Stimulated activated CD8-positive, alpha-beta memory T cell treated with anti-CD3 and anti-CD28 coated beads, Interleukin-15, amount 100 ng/mL, for 48 hours (primary cell): ENCODE data around the gene CUL2.
"Not testable (repeated sequence)": the region's sequence is repeated elsewhere in the genome, so short reads cannot be mapped to it uniquely, and the experiment has no call there.

Experiments used
- DNase-seq, 2 donors: peaks; one replicate each; pipeline ENCODE4 v3.0.0-alpha.2; 2020; ENCODE audit warnings: low read depth in 2 of 2

The CUL2 gene

DNA sequence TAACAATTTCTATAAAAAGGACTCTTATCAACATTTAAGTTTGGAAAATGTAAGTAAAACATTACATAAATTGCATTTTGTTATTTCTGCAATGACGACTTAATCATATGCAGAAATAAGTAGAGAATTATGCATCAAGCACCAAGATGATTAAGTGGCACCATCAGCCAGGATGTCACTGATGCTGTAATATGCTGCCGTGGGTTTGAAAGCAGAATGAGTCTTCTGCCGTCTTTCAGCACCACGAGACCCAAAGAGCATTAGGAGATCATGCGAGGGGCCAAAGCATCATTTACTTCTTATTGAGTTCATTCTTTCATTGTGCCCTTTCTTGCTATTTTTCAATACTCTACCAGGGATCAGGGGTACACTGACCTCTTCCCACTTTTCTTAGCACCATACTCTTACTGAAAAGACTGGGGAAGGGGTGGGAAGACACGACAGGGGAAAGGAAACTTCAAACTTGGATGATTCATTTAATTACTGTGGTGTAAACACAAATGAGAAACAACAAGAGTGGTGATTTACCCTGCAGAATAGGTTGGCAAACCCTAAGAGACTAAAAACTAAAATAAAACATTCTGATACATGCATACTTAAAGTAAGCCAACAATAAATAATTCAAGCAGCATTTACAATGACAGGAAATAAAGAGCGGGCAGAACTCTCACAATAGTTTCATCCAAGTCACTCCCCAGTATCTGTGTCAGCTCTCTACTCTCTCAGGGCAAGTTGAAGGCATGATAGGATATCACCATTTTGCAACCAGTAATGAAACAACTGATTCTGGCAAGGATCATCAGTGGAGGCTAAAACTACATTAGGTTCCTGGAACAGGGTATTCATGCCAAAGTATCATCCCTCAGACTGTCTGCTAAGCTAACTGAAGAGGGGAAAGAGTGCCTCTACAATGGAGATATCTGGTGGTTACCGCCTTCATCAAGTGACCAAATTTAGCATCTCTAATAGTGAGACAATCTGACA is 70.8 kb downstream of the CUL2 start:
- no peak for DNase-seq

DNA sequence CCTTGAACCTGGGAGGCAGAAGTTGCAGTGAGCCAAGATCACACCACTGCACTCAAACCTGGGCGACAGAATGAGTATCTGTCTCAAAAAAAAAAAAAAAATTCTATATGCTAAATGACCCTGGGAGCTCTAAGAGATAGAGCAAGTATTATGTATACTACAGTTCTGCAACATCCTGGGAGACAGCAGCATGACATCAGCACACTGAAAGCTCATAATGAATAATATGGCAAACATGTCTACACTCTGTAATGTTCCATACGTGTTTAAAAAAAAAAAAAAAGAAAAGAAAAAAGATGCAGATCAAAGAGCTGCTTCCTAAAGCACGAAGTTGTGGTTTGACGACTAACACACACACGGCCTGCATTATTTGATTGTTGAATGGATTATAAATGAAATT is 72.5 kb downstream of the CUL2 start:
- no peak for DNase-seq

DNA sequence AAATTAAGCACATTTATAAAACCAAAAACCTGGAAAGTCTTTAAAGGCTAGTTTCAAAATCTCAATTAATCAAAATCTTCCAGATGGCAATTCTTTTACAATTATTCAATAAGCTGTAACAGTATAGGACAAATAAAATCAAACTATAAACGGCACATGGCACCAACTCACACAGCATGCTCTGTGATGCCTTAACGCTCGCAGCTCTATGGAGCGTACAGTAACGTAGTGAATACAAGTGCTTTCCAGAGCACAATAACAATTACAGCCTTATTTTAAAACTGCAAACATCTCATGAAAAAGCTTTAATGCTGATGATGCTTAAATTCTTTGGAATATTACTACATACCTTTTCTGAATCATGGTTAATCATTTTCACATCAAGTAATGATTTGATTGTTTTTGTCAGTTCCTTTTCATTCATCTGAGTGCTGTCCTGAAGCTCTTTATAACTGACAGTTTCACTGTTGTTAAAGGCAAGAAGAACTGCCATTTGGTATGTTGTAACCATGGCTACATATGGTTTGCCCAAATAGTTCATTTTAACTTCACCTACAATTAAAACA is 74.2 kb downstream of the CUL2 start:
- DNase-seq, result no peak

DNA sequence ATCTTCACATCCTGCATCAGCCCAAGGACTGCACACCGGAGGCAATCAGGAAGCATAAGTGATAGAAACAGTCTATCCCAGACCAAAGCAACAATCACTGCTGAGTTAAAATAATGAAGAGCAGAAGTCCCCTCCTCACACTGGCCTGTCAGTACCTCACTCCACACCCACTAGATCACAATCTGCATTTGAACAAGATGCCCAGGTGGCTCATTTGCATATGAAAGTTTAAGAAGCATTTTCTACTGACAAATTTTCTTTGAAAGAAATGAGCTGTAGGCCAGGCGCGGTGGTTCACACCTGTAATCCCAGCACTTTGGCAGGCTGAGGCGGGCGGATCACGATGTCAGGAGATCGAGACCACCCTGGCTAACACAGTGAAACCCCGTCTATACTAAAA is 77.4 kb downstream of the CUL2 start:
- DNase-seq, result no peak

DNA sequence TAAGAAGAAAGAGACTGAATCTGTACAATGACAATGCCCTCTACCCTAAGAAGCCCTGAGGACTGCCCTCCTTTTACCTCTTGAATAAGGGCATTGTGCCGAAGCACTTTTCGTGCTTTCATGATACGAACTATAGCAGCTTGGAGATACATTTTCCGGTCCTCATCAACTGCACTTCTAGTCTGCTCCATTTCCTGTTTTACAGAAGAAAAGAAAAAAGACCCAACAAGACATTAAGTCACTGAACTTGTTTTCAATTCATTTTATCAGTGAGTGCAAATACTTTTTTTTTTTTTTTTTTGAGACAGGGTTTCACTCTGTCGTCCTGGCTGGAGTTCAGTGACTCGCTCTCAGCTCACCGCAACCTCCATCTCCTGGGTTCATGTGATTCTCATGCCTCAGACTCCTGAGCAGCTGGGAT is 78.4 kb downstream of the CUL2 start:
- no peak for DNase-seq

DNA sequence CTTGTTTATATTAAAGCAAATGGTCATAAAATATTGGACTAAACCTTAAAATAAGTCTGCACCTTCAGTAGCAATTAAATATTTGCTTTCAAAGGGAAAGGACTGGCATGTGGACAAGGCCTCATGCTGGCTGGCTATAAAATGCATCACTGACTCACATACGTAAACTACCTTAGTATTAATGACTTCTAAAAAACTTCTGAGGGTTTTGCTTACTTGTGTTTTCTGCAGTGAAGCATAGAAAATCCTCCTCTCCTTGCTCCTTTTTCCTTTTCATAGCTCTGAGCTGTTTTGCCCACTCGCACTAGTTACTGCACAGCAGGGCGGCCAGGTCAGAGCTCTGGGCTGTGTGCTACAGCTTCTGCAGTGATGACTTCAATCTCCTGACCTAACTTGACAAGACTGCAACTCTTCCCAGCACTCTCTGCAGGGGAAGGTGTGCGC is 82.3 kb downstream of the CUL2 start:
- no peak for DNase-seq

DNA sequence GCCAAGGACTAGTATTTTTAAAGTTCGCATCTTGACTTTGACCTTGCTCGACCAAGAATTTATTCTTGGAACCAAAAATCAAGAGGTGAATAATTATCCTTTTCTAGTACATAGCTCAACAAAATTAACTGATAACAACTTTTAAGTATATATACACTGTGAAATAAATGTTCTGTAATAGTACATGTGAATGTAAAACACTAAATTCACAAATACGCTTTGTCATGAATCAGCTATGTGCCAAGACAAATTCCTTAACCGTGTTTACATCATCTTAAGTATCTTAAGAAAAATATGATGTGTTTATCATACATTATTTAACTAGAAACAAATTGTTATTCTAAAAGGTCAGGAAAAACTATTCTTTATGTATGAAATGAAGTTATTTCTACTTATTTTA is 83.3 kb downstream of the CUL2 start:
- no peak for DNase-seq

DNA sequence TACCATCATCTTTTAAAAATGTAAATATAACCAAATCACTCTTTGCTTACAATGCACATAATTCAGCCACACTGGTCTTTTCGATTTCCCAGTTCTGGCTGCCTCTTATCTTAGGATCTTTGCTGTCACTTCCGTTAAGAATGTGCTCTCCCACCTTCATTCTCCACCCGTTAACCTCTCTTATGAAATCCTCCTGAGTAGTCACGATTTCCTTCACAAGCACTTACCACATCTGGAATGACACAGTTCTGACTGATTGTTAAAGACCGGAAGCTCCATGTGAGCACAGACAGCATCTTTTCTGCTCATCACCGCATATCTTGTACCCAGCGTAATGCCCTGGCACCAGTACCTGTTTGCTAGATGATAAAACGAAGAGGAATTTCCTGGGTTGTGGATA is 84.3 kb downstream of the CUL2 start:
- no peak for DNase-seq

DNA sequence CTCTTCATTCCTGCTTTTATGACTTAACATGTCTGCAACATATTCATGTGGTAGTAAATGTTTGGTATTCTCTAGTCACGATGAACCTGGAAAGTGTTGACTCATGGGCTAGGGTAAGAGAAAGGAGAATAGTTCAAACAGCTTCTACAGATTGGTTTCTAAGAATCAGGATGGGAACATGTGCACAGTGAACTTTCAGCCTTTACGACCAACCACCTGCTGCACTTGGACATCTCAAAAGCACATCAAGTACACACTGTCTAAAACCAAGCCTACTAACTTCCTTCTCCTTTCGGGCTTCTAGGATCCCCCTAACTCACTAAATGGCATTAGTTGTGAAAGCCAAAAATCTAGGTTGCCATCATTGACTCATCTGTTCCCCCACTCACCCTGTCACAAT is 85.5 kb downstream of the CUL2 start:
- DNase-seq, result no peak

DNA sequence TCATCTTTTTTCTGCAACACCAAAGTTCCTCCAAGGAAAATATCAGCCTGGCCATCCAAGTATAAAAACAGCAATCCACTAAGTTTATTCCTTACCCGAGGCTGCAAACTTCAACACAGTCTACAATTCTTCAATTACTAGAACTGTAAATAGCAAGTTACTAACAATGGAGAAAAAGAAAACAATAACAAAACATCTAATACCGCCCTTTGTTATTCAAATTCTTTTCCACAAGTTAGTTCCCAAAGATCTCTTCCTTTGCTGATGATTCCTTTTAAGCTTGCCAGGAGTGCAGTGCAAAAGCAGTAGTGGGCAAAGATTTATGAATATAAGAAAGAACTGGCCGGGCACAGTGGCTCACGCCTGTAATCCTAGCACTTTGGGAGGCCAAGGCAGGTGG is 86.2 kb downstream of the CUL2 start:
- no peak for DNase-seq

DNA sequence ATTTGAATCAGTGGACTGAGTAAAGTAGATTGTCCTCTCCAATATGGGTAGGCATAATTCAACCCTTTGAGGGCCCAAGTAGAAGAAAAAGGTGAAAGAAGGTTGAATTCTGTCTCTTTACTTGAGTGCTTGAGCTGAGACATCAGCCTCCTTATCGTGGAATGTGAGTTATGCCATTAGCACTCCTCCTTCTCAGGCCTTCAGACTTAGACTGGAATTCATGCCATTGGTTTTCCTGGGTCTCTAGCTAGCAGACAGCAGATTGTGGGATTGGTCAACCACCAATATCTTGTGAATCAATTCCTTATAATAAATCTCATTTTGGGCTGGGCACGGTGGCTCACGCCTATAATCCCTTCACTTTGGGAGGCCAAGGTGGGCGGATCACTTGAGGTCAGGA is 89.2 kb downstream of the CUL2 start:
- no peak for DNase-seq

DNA sequence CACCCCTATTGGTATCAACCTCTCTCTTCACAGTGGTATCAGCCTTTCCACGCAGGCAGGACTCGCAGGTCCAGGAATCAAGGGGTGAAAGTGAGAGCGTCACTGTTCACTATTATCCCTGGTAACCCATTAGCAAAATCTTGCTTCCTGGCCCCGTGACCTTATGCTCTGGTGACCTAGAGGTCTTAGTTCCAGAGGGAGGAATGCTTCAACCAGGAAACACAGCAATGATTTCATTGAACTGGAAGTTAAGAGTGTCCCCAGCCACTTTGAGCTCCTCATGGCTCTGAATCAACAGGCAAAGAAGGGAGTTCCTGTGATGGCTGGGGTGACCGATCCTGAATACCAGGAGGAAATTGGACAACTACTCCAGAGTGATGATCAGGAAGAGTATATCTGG is 90.6 kb downstream of the CUL2 start:
- DNase-seq, result no peak

DNA sequence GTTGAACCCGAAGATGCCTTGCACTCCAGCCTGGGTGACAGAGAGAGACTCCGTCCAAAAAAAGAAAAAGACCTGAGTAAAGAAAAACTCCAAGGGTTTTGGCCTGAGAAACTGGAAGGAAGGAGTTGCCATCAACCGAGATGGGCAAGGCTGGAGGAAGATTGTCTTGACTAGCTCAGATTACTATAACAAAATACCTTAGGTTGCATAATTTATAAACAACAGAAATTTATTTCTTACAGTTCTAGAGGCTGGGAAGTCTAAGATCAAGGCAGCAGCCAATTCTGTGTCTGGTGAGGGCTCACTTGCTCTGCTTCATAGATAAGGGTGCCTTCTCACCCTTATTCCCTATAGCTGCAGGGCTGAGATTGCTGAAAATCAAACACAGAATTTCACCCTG is 91.2 kb downstream of the CUL2 start:
- no peak for DNase-seq

DNA sequence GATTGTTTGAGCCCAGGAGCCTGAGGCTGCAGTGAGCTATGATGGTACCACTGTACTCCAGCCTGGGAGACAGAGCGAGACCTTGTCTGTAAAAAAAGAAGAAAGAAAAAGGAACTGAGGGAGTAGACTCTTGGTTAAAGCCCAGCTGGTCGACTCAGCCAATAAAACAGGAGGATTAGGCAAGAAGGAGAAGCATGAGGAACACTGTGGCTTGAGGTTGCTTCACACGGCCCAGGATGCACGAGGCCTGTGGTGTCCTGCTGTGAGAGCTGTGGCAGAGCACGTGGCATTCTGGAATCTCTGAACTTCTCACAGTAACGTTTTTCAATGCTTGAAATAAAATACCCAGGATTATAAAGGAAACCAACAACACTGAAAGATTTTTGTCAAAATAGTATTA is 93.3 kb downstream of the CUL2 start:
- no peak for DNase-seq

DNA sequence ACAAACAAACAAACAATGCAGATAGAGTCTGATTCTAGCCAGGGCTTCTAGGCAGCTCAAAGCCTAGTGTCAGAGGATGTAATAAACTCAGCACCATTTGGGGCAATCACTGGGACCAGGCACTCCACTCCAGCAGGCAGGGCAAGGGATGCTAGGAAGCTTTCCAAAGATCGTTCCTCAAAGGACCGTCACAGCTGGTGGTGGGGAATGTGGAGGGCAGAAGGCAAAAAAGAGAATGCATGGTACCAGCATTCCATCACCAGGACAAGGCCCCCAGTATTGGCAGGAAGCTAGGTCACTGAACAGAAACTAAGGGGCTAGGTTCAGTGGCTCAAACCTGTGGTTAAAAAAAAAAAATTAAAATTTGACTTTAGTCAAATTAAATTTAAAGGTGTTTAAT is 94.2 kb downstream of the CUL2 start:
- no peak for DNase-seq

DNA sequence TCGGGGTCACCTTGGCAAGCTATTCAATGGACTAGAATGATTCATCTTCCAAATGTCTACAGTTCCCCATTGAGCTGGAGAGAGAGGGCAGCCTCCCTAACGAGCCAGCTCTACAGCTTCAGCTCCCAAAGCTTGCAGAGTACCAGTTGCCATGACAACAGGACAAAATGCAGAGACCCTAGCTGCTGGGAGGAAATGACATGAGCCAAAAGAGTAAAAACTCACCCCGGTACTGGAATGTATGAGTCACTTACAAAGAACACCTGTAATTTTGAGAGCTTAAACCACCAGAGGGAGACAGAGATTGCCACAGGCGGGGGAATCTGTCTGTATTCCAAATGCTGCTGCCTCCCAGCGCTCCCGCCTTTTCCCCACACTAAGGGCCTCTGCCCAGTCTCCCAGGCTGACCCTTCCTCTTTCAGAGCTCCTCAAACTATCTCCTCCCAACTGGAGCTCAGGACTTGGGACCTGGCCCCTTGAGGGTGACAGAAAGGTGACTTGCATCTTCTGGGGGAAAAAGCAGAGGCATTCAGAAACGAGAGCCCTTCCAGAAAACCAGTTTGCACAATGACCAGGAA is 95.5 kb downstream of the CUL2 start:
- peak; percentile 25 for DNase-seq

DNA sequence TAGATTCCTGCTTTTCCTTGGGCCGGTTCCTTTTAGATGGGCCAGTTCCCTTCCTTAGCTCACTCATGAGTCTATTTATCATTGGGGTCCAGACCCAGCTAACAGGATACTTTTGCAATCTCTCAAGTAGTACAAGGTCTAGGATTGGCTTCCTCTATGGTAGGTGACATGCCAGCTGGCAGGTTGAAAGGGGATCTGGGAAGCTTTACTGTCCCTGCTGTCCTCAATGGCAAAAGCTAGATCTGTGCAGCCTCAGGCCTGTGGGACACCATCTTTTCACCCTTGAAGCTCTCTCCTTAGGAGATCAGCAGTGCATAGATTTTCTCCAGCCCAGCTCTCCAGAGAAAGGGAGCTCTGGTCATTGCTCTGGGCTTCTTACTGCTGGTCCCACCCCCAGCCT is 96.4 kb downstream of the CUL2 start:
- DNase-seq, result no peak

DNA sequence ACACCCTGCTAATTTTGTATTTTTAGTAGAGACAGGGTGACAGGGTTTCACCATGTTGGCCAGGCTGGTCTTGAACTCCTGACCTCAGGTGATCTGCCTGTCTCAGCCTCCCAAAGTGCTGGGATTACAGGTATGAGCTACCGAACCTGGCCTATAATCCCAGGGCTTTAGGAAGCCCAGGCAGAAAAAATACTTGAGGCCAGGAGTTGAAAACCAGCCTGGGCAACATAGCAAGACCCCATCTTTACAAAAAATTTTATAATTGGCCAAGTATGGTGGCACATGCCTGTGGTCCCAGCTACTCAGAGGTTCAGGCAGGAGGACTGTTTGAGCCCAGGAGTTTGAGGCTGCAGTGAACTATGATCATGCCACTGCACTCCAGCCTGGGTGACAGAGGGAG is 99.0 kb downstream of the CUL2 start:
- not testable (repeated sequence) for DNase-seq

DNA sequence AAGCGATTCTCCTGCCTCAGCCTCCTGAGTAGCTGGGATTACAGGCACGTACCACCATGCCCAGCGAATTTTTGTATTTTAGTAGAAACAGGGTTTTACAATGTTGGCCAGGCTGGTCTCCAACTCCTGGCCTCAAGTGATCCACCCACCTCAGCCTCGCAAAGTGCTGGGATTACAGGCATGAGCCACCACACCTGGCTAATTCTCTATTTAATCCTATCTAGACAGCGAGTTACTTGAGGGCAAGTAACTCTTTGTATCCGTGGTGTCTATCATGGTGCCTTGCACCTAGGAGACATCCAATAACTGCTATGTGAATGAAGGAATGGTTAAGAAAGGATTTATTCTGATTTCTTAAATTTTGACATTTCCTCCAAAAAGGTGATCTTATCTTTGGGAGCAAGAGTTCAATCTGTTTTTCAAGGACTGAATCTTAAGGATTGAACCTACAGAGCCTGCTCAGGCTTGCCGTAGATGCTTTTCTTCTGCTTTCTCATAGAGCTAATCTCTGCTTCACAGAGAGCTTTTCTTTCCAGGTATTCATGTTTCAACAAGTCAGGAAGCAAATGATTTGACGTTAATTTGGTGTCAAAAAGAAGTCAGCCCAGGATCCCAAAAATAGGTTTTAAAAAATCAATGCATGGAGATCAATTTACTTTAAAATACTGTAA is 101.6 kb downstream of the CUL2 start:
- no peak for DNase-seq

DNA sequence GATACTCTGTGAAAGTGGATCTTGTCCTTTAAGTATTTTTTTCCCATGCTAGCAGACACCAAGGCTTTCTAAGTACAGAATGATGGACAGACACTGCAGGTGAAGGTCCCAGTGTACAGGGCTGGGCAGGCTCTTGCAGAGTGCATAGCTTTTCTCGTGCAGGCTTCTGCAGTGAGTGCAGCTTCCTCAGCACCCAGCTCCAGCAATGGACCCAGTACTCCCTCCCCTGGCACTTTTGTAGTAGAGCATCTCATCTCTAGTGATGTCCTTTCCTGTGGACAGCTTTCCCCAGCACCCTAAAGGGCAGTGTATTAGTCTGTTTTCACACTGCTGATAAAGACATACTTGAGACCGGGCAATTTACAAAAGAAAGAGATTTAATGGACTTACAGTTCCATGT is 104.3 kb downstream of the CUL2 start:
- no peak for DNase-seq

DNA sequence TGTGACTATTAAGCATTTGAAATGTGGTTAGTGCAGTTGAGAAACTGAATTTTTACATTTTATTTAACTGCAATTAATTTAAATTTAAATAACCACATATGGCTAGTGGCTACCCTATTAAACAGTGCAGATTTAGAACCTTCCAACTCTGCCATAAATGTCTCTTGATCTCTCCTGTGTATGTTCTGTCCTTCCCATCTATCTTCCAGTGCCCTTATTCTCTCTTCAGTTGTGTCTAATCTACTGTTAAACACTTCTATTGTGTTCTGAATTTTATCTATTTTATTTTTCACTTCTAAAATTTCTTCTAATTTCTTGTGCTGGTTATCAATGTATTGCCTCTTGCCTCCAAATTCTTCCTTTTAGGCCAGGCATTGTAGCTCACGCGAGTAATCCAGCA is 105.0 kb downstream of the CUL2 start:
- DNase-seq, result no peak

DNA sequence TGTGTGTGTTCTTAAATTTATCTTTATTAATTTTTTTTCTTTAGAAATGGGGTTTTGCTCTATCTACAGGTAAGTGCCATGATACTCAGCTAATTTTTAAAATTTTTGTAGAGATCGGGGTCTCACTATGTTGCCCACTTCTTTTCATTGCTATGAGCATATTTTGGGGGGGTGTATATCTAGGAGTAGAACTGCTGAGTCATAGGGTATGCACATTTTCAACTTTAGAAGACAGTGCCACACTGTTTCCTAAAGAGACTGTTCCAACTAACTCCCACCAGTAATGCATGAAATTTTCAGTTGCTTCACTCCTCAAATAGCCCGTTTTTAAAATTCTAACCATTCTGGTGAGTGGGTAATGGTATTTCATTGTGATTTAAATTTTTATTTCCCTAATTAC is 108.3 kb downstream of the CUL2 start:
- DNase-seq, result no peak

DNA sequence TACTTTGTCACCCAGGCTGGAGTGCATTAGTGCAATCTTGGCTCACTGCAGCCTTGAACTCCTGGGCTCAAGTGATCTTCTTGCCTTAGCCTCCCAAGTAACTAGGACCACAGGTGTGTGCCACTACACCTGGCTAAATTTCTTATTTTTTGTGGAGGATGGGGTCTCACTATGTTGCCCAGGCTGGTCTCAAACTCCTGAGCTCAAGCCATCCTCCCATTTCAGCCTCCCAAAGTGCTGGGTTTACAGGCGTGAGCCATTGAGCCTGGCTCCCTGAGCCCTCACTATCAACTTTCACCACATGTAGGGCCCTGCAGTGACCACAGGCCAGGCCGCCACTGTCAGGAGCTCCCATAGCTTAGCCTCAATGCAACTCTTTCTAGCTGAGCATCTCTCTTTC is 110.2 kb downstream of the CUL2 start:
- no peak for DNase-seq
